ENCODE measurements around the gene NPS. TPM values are rescaled to one million over a fixed set of nuclear protein-coding genes. Genes with fewer than 3 reads are reported as not detected.
A peak's percentile ranks its signal among the peaks of the same experiment; 100 is the strongest.

Gene NPS
- total and polyA plus RNA-seq, 10 donors = not detected

DNA sequence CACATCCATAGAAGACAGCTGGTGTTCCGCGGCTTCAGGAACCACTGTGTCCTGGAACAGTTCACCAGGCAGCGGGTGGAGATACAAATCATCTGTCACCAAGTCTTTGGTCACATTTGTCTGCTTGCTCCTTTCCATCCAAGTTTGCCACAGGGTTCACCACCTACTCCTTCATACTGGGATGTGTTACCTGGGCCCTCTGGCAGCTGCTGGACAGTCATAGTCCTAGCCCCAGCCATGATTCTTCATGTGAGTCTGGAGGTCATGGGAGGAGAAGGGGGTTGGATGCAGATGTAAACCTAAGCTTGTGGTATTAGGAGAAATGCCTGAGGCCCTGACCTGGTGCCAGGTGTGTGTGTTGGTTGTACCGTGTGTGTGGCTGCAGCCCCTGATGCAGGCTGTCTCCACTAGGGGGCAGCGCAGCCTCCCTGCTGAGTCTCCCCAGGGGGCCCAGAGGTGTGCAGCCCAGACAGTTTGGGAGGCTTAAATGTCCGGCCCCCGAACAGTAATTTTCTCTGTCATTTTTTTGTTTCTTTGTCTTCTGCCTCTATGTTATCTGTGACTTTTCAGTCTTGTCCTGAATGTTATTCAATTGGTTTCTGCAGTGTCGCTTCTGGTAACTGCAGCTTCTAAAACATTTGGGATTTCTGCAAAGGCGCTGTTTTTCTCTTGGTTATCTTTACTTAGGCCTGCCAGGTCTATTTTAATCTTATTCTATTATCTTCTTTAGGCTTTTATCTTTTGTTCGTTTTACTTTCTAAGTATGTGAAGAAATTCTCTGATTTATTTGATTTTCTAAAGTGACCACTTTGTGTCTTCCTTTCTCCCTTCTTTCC, 14.8 kb downstream of the NPS start:
- WGBS, 5 donors = 62 to 71% (median 67%) methylated on average over 10 of the region's 10 CpGs
- Histone ChIP-seq H3K4me1 (no peaks in the 10 kb centered on the region), H3K27me3 (replicated peaks in 1 of 7) (peaks cover 0 to 21% (median 0%) of the 10 kb centered on the region in 7 donors), H3K4me3 (no peak overlapping the region), H3K36me3 (no peaks in the 10 kb centered on the region), H3K9me3 (peaks cover 0 to 12% (median 0%) of the 10 kb centered on the region in 8 donors), H3K27ac (no peak overlapping the region)
- TF ChIP-seq CTCF (IDR thresholded peaks at IDR 0.05 in 8 of 11, conservative IDR thresholded peaks at IDR 0.05 in 3 of 11) (peak in 8 of 11 experiments; percentile 15 to 63 (median 51)), POLR2A (IDR thresholded peaks at IDR 0.05) (no peak)
- intact Hi-C loops (cut with DNase I; ENCODE audit: low total_unique reads) = no loop called here
- no peak for DNase-seq

- H3K9me3 ChIP-seq = peaks cover 0 to 5% (median 0%) of the 10 kb centered on the region in 8 donors
- no peak overlapping the region for H3K4me3 ChIP-seq
- peaks cover 0 to 21% (median 0%) of the 10 kb centered on the region in 7 donors for H3K27me3 ChIP-seq (replicated peaks in 1 of 7)
- 68 to 80% (median 77%) methylated on average over 4 of the region's 4 CpGs for WGBS, 5 donors
- DNase-seq = no peak
- TF ChIP-seq POLR2AphosphoS5 (IDR thresholded peaks at IDR 0.05) = no peak
- no peak for TF ChIP-seq POLR2A (IDR thresholded peaks at IDR 0.05)
- no peak for TF ChIP-seq CTCF (IDR thresholded peaks at IDR 0.05 in 8 of 11, conservative IDR thresholded peaks at IDR 0.05 in 3 of 11)
- H3K36me3 ChIP-seq = no peaks in the 10 kb centered on the region
- intact Hi-C loops (cut with DNase I; ENCODE audit: low total_unique reads) = no loop called here
- H3K4me1 ChIP-seq = no peaks in the 10 kb centered on the region
- H3K27ac ChIP-seq = no peak overlapping the region
Measured at GRCh38 chr10:127564644-127565043, 15.5 kb downstream of the NPS start.

- no peak overlapping the region for H3K4me3 ChIP-seq
Measured at GRCh38 chr10:127565583-127565982, 16.5 kb downstream of the NPS start.

More at GRCh38 chr10:127565583-127565982, 16.5 kb downstream of the NPS start:
- no peaks in the 10 kb centered on the region for H3K36me3 ChIP-seq
- no peaks in the 10 kb centered on the region for H3K9me3 ChIP-seq
- DNase-seq = no peak
- TF ChIP-seq POLR2AphosphoS5 (IDR thresholded peaks at IDR 0.05) (no peak), CTCF (IDR thresholded peaks at IDR 0.05 in 8 of 11, conservative IDR thresholded peaks at IDR 0.05 in 3 of 11) (no peak), POLR2A (IDR thresholded peaks at IDR 0.05) (no peak)
- H3K27ac ChIP-seq = no peak overlapping the region
- intact Hi-C loops (cut with DNase I; ENCODE audit: low total_unique reads) = no loop called here
- 61 to 81% (median 76%) methylated on average over 2 to 4 of the region's 4 CpGs for WGBS, 5 donors
- peaks cover 0 to 21% (median 0%) of the 10 kb centered on the region in 7 donors for H3K27me3 ChIP-seq (replicated peaks in 1 of 7)
- no peaks in the 10 kb centered on the region for H3K4me1 ChIP-seq

All from spleen (tissue), 11 donors.